Measurements from ENCODE around the gene CSRP3.

CSRP3 gene

DNA sequence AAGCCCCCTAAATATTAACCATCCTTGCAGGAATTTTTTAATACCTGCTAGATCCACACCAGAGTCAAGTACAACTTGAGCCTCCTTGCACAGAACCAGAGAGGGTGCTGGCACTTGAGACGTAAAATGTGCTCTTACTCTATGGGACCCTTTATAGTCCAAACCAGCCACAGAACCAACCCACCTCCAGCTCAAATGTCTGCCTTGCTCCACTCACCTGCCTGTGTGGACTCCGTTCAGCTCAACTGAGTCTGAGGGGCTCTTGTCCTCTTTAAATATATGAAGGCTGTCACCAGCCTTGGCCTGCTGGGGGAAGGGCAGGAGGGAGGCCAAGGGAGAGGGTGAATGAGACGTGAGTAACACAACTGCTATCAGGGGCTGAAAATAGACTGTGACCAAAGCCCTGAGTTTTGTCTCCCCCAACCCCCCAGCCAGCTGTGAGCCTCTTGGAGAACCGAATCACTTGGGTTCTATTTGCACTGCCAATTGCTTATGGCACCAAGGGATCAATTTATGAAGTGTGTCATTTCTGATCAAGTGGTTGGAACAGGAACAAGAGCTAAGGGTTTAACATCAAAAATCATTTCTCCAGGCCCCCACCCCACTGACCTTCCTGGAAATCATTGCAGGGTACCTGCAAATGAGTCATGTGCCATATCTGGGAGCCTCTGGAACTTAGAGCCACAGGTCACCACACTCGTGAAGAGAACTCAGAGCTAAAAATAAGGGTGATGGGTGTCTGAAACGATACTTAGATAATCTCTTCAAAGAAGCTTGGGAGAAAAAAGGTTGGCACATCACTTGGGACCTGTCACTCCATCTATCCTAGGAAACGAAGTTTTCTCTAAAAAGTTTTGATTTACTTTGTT is at the start of gene CSRP3:
CSRP3 (minus strand) TSS at position 247 of the 869 bp plus-strand sequence. CDS start 9,535 bp downstream, outside the sequence.
- no peak for DNase-seq

DNA sequence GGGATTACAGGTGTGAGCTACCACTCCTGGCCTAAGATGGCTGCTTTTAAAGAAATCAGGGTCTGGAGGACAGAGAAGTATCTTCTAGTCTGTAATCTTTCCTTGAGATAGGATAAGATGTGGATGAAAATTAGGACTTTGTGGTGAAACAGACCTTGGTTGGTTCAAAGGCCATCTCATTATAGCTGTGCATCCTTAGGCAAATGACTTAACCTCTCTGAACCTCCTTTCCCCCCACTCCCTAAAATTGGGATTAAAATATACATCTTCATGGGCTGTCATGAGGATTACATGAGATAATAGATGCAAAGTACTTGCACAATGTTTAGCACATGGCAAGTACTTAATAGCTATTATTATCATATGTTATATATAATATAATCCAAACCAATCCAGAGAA is 49.8 kb upstream of the CSRP3 start:
- no peak for DNase-seq

DNA sequence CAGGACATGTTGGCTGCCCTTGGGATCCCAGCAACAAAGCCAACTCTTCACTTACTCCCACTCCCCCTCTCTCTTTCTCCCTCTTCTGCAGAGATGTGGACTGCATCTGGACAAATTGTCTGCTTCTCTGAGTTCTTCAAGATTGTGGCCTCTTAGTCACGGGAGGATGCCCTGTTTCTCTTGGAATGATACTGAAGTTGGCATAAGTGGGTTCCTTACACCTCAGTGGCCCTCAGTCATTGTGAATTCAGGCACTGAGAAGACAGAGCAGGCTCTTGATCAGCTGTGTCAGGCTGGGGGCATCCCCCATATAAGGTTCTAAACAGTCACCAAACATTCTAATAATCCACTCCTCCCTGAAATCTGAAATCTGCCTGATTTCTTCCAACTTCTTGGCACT is 45.0 kb upstream of the CSRP3 start:
- no peak for DNase-seq

DNA sequence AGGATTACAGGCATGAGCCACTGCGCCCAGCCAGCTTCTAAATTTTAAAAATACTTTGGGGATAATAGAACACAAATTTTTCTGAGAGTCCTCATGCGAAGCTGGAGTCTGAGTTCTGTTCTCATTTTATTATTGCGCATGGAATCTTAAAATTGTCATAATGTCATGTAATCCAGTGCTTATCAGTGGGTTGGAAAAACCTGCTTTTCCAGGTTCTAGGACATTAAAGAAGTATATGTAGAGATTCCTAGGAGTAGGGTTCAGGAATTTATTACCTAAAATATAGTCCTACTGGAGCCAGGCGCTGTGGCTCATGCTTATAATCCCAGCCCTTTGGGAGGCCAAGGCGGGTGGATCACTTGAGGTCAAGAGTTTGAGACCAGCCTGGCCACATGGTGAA is 43.6 kb upstream of the CSRP3 start:
- no peak for DNase-seq

DNA sequence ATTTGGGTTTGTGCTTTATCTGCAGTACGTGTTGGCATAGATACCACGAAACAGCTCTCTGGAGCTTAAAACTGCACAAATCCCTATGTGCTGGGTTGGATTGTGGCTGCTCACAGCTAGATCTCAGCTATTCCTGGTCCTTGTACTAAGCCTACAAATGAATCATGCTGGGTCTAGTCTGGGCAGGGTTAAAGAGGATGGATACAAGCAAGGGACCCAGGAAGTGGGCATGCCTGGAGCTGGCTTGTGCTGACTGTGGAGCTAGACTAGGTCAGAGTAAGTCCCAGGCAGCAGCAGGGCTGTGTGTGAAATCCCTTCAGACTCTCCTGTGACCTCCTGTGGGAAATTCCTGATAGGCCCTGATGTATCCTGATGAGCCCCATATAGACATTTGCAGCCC is 42.8 kb upstream of the CSRP3 start:
- no peak for DNase-seq

DNA sequence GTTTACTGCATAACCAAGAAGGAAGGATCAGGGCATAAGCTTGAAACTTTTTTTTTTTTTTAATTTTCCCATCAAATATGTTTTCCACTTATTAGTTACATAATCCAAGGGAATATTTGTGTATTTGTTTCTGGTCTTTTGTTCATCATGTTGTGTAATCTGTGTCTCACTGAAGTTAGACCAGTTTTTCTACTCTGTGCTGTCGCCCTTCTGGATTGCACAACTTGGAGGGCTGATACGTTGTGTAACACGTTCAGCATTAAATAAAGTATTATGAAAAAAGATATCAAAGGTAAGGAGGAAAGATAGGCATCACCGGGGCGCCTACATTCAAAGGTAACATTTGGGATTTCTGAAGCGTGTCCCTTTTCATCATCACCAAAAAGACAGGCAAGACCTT is 42.3 kb upstream of the CSRP3 start:
- DNase-seq = no peak

DNA sequence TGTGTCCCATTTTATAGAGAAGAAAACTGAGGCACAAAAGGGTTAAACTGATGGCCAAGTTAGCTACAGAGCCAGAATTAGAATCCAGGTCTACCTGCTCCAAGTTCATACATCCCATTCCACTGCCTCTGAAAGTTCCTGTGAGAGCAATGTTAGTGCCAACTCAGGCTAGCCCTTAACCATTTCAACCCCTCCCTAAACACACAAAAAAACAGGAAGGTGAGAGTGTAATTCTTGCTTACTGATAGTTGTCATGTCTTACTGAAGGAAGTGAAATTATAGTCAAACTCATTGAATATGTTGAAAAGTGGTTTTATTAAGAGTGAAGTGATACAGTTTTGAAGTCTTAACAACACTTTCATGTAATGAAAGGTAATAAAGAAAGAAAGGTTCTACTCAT is 41.8 kb upstream of the CSRP3 start:
- no peak for DNase-seq

DNA sequence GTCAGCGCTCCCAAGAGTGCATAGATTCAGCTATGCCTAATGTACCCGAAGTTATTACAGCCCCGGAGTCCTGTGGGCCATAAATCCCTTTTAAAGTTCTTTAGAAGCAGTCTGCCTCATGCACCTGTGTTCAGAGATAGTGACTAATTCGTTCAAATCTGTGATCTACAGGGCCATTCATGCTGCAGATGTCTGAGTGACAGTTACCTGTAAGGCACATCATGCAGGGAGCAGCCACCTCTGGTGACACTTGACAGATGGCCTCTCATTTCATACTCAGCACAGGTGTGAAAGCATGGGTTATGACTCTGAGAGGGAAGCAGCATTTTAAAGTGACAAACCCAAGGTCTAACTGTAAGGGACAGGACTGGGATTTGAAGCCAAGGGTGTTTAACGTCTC is 41.4 kb upstream of the CSRP3 start:
- no peak for DNase-seq

DNA sequence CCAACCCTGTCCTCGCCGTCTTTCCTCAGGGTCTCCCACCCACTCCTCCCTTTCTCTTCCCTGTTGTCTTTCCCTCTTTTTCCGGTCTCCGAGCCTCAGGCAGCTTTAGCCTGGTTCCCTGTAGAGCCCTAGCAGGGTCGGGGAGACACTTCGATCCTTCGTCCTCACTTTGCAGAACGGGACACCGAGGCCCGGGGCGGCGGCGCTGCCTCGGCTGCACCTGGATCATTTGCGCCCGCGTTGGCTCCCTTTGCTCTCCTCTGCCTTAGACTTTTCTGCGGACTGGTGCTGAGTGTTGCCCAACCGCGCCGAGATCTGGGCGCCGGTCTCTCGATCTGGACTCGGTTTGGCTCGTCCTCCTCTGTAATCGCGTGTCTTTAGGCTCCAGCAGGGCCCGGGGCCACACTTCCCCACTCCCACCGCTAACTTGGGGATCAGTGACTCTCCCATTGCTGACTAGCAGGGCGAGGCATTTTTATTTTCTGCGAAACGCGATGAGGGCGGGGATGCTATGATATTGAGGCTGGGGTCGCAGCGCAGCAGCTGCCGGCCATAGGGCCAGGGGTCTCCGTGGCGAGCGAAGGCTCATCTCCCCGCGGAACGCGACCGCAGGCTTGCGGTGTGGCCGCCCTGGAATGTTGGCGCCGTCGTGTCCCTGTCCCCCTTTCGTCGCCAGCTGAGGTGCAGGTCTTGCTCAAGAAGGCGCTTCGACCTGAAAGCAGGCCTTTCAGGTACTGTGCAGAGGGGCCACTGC is 40.6 kb upstream of the CSRP3 start:
- no peak for DNase-seq

DNA sequence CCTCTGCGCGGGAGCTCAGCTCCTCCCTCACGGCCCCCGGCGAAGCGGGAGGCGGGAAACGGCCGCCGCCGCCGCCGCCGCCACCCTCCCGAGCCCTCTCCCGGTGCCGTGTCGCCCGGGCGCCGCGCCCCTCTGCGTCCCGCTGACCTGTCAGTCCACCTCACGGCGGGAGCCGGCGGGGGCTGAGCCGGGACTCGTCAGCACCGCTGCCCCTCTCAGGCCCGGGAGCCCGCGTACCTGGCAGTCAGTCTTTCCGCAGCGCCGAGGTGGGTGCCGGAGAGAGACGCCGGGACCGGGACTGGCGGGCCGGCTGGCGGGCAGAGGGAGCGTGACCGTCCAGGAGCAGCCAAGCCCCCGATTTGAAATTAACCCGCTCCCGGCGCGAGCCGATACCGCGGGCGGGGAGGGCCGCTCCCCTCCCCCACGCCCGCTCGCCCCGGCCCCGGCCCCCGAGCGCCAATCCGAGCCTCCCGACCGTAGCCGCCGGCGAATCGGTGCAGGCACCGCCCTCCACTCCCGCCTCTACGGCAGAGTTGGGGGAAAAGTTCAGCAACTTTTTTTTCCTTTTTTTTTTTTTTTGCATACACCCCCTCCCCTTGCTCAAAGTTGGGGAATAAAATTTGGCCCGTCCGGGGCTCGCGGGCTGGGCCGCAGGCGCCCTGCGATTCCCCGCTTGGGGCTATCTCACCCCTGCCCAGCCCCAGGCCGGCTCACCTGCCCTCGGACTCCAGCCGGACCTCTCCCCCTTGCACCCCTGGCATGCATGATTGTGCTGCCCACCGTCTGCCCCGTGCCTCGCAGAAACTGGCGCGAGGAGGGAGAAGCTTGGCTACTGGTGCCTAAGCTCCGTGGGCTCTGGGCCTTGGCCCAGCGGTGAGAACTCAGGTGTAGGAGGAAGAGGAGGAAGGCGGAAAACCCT is 39.7 kb upstream of the CSRP3 start:
- no peak for DNase-seq

DNA sequence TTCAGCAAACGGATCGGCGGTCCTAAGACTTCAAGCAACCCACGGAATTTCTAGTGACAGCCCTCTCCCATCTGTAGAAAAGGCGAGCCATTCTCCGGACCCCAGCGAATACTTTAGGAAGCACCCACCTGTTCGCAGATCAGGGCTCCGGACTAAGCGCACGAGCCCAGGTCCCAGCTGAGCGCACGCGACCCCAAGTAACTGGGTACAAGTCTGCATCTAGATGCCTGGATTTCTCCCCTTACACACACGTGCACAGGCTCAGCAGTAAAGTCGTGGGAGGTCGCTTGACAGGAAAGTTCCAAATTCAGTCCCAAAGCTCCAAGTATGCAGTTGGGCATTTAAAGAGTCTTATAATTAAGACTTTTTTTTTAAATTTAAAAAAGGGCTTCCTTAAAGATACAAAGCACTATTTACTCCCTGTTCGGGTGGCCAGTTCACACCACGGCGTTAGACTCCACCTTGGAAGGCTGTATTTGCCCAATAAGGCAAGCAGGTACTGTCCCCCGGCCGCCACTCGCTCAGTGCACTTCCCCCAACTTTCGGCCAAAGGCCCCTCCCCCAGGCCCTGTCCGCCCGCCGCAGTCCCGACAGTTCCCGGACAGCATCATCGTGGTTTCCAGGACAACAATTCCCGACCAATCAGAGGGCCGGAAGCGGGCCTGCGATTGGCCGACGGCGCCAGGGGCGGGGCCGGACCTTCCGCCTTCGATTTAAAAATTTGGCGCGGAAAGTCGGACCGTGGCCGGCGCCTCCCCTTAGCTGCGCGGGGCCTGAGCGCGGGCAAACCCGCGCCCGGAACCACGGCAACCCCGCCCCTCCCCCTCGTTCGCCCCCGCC is 38.9 kb upstream of the CSRP3 start, which contains the start of gene E2F8:
E2F8 (minus strand) TSS at position 526 of the 840 bp plus-strand sequence. CDS start 824 bp downstream, outside the sequence.
- peak; percentile 92 for DNase-seq

DNA sequence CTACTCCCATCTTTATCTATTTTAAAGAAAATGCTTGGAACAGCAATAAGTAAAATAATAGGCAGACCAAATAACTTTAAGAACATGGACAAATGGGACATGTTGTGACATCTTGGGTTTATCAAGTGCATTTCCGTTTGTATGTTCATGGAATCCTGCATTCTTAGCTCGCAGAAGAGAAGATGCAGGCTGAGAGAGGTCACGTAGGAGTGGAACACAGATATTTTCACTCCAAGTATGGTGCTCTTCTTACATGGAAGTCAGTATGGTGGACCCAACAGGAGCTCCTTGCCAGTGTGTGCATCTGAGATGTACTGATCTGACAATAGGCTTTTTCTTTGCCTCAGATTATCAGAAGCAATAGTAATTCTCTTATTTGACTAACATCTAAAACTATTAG is 37.3 kb upstream of the CSRP3 start:
- no peak for DNase-seq

DNA sequence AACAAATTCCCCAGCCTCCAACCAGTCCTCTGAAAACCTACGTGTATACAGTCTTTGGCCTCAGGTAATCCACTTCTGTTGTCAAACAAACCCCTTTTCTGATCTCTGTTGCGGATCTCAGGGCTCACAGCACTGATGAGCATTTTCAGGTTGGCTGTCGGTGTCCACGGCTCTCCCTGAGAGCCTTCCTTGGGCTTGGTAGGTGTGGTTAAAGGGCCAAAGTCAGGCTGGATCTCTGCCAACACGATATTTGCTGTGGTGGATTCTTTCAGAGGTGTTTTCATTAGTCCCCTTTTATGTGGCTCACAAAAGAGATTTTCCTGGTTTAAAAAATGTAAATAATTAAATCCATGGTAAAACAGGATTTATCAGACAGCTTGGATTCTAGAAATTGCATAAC is 36.0 kb upstream of the CSRP3 start:
- no peak for DNase-seq

DNA sequence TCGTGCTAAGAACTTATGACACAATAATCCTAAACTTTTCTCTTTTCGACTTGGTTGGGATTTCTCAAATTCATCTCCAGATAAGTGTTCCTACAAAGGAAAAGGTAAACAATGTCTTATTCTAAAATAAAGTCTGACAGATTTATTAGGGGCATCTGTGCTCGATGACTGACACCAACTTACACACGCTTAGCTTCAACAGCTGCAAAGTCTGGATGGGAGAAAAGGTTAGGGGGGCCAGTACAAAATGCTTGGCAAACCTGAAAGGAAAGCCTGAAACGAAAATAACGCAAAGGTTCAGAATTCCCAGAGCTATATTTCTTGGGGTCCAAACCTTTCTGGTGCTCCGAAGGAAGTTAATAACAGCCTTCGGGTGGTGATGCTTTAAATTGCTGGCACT is 35.6 kb upstream of the CSRP3 start:
- no peak for DNase-seq

DNA sequence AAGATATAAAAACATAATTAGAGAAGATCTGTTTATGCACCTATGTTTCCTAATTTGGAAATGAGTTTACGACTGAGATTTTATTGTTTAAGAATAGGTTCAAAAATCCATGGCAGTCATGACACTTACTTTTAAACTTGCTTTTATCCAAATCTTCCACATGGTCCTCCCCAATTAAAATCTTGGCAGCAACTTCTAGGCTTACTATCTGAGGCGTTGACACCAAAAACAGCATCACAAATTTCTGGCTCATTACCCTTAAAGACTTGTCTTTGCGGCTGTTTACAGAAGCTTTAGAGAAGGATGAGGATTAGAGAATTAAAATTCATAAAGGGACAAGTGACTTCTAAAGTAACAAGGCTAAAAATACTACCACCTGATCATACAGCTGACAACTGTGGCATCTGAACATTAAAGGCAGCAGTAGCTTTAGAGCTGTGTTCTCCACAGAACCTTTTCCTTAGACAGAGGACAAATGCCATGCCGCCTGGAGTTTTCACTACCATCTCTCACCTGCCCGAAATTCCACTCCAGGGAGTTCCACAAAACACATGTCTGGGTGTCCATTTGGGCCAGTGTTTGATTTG is 32.5 kb upstream of the CSRP3 start:
- peak; percentile 53 for DNase-seq

DNA sequence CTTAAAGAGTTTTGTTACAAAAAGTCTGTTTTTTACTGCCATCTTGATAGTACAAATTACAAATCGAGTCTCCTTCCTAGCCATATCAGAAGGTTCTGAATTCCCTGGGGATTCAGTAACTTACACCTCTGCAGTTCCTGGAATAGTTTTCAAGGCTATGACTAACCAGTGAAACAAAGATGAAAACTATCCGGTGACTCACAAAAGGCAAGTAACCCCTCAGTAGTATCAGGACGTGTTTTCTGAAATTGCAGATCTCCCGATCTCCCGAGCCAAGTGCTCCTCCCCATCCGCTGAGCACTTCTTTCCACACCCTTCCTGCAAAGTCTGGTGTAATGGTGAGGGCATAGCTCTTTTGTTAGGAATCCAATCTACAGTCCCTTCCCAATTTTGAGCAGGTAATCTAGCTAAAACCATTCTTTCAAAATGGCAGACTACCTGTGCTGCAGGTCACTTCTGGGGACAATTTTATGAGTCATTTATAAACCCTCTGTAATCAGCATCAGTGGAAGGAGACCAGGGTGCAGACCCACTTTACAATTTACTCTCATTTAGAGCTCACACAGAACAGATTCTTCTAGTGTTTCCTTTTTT is 31.2 kb upstream of the CSRP3 start:
- no peak for DNase-seq

DNA sequence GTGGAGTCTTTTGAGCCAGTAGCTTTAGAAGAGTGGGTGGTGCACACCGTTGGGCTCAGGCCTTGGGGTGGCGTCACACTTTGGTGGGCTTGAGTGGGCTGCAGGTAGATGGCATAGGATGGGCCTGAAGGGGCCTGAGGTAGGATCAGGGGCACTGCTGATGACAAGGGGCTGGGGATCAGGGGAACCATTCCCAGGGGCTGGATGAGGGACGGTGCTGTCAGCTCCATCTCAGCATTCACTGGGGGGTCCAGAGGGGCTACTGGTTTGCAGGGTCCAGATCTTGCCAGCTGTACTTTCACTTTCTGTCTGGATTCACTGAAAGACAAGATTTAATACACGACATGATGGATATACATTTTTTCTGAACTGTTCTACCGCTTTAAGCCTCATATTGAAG is 27.9 kb upstream of the CSRP3 start:
- no peak for DNase-seq

DNA sequence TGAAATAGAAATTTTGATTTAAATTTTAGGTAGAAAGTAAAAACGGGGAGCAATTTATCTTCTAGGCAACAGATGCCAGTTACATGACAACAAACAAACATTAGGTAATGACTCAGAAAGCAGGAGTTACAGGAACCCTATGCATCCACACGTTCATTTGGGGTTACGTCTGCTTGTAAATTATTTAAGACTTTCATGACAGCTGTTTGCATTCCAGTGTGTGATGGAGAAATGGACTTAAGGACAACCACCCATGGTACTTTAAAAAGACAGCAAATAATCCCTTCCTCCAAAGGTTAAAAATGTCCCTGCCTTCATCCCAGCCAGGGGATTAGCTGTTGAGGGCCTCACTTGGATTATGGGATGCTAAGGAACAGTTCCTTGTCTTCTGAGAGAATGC is 27.2 kb upstream of the CSRP3 start:
- no peak for DNase-seq

DNA sequence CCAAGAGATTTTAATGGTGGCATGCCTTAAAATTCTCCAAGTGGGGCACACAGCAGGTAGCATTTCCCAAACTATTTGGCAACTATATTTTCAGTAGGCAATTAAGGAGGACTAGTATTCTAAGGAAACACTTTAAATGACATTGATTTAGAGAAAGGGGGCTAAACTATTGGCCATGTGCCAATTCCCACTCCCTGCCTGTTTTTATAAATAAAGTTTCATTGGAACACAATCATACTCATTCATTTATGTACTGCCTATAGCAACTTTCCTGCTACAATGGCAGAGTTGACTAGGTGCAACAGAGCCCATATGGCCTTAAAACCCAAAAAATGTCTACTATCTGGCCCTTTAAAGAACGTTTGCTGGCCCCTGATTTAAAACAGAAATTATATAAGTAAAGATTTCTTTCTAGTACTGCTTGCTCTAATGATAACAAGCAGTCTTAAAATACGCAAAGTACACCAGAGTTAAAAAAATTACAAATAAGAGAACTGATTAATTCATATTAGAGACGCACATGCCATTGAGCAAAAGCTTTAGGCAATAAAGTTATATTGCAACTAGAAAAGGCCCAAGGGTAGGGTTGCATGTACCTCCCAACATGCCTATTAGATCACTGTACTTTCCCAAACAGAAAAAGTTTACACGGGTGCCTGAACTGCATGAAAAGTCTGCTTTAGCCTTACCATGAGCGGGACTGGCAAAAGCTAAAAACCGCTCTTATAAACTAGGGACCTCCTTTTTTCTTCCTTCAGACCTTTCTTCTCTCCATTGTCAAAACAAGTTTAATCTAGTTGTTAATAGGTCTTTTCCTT is 24.8 kb upstream of the CSRP3 start:
- DNase-seq = no peak

DNA sequence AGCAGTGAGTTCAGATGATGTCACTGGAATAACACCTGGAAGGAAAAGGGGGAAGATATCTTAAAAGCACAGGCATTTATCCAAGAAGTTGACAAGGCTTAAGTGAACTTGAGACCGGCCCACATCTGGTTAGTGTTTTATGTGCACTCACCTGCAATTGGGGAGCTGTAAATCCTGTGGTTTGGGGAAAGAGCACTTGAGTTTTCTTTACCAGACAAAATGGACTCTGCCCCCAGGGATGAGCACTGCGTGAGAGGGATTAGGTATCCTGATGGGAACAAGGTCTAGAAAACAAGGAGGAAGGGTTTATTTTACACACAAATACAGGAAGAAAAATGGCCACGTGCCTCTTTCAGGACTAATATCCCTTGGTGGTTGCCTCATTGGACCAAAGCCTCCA is 23.8 kb upstream of the CSRP3 start:
- DNase-seq = no peak

Measured in NCI-H446 treated with DMSO at 0.1 percent for 48 hours (cell line).